Naive thymus-derived CD4-positive, alpha-beta T cell (primary cell): ENCODE measurements around the gene PUSL1. TPM values are rescaled to one million over a fixed set of nuclear protein-coding genes. Genes with fewer than 3 reads are reported as not detected.

ENCODE experiments used
- ATAC-seq: fragments of 150-1000 bp; cut with Tn5 transposase; 2 replicates; pipeline ENCODE4 v1.10.0; 2021; ENCODE audit warnings: mild to moderate bottlenecking, moderate library complexity
- CTCF ChIA-PET: fragments of 350-600 bp; sonication (Branson Sonifier 250); formaldehyde crosslinking; loops from one replicate; lab custom pipeline; 2021; ENCODE audit warnings: antibody characterized with exemption; lab: Charles Lee
- POLR2A ChIA-PET: fragments of 350-600 bp; sonication (Branson Sonifier 250); formaldehyde crosslinking; loops from one replicate; lab custom pipeline; 2021; ENCODE audit warnings: antibody characterized with exemption, inconsistent platforms; lab: Charles Lee
- DNase-seq, 9 donors: peaks; one replicate each; pipeline versions ENCODE4 v3.0.0 to v3.0.0-alpha.2; 2020 to 2022; ENCODE audit warnings: mixed read lengths in 1 of 9
- H3K27ac ChIP-seq: one replicate; pipeline ENCODE4 v1.7.0; 2013; ENCODE audit warnings: mild to moderate bottlenecking, low read depth, low read length, moderate library complexity
- H3K27me3 ChIP-seq, 2 donors: one replicate each; pipeline ENCODE4 v1.7.0; 2013; ENCODE audit warnings: low read length in 2 of 2, mild to moderate bottlenecking in 2 of 2, moderate library complexity in 2 of 2; ENCODE audit not compliant: control insufficient read depth in 2 of 2, insufficient read depth in 2 of 2
- H3K36me3 ChIP-seq, 3 experiments: 1 replicate in 2 of 3; 2 replicates in 1 of 3; pipeline ENCODE4 v1.7.0; 2013; ENCODE audit warnings: low read length in 3 of 3, mild to moderate bottlenecking in 3 of 3, moderate library complexity in 1 of 3; ENCODE audit not compliant: insufficient read depth in 3 of 3, control insufficient read depth in 2 of 3
- H3K4me1 ChIP-seq, 2 donors: one replicate each; pipeline ENCODE4 v1.7.0; 2013; ENCODE audit warnings: low read length in 2 of 2, mild to moderate bottlenecking in 2 of 2, moderate library complexity in 1 of 2; ENCODE audit not compliant: control insufficient read depth in 2 of 2, insufficient read depth in 2 of 2
- H3K4me3 ChIP-seq: 2 replicates; pipeline ENCODE4 v1.7.0; 2013; ENCODE audit warnings: mild to moderate bottlenecking, low read length
- H3K9me3 ChIP-seq, 3 experiments: 1 replicate in 2 of 3; 2 replicates in 1 of 3; pipeline ENCODE4 v1.7.0; 2013; ENCODE audit warnings: low read length in 3 of 3; ENCODE audit not compliant: control insufficient read depth in 2 of 3
- H3K27ac Mint-ChIP-seq, 9 donors: one replicate each; pipeline ENCODE4 v1.8.0; 2020 to 2022; ENCODE audit warnings: mixed read lengths in 9 of 9, mild to moderate bottlenecking in 8 of 9, moderate library complexity in 5 of 9, inconsistent platforms in 2 of 9
- H3K27me3 Mint-ChIP-seq, 5 donors: one replicate each; pipeline ENCODE4 v1.8.0; 2021 to 2022; ENCODE audit warnings: mixed read lengths in 5 of 5, mild to moderate bottlenecking in 1 of 5
- H3K36me3 Mint-ChIP-seq, 5 donors: one replicate each; pipeline ENCODE4 v1.8.0; 2020 to 2022; ENCODE audit warnings: mixed read lengths in 5 of 5, mild to moderate bottlenecking in 3 of 5, inconsistent platforms in 1 of 5
- H3K4me1 Mint-ChIP-seq, 7 donors: one replicate each; pipeline ENCODE4 v1.8.0; 2020 to 2022; ENCODE audit warnings: mixed read lengths in 7 of 7, mild to moderate bottlenecking in 3 of 7, inconsistent platforms in 1 of 7
- H3K4me3 Mint-ChIP-seq, 10 donors: one replicate each; pipeline ENCODE4 v1.8.0; 2020 to 2022; ENCODE audit warnings: mild to moderate bottlenecking in 10 of 10, mixed read lengths in 10 of 10, moderate library complexity in 6 of 10, inconsistent platforms in 2 of 10
- H3K9me3 Mint-ChIP-seq, 11 donors: one replicate each; pipeline ENCODE4 v1.8.0; 2020 to 2022; ENCODE audit warnings: mixed read lengths in 11 of 11, mild to moderate bottlenecking in 4 of 11, inconsistent platforms in 1 of 11, moderate library complexity in 1 of 11
- intact Hi-C, 2 donors: fragments of 100-400 bp; cut with micrococcal nuclease; formaldehyde crosslinking; loops; one replicate each; pipeline ENCODE4 v1.15.1; 2023
- polyA plus RNA-seq, 2 donors: library from polyadenylated mRNA; unstranded; fragments of 300-500 nt; fragmentation: Illumina TruSeq; gene quantifications; one replicate each; pipeline ENCODE4 v1.2.3, GENCODE V29; 2021
- total RNA-seq, 6 experiments: library from RNA in 5 of 6; stranded (reverse) in 5 of 6; gene quantifications; 1 replicate in 5 of 6; 2 replicates in 1 of 6; pipeline ENCODE4 v1.2.3 and lab custom pipeline; 2021 to 2026

PUSL1 gene, protein sequence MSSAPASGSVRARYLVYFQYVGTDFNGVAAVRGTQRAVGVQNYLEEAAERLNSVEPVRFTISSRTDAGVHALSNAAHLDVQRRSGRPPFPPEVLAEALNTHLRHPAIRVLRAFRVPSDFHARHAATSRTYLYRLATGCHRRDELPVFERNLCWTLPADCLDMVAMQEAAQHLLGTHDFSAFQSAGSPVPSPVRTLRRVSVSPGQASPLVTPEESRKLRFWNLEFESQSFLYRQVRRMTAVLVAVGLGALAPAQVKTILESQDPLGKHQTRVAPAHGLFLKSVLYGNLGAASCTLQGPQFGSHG
- total RNA-seq (10 to 100 TPM; 17.7 to 25.4 (median 19.4) TPM), polyA plus RNA-seq (10 to 100 TPM; 16.2 to 26.1 TPM), total RNA-seq (lab: John Stamatoyannopoulos, UW) (20.1 reads per million, percentile 50 among the genes with 10 or more reads in this experiment)

DNA sequence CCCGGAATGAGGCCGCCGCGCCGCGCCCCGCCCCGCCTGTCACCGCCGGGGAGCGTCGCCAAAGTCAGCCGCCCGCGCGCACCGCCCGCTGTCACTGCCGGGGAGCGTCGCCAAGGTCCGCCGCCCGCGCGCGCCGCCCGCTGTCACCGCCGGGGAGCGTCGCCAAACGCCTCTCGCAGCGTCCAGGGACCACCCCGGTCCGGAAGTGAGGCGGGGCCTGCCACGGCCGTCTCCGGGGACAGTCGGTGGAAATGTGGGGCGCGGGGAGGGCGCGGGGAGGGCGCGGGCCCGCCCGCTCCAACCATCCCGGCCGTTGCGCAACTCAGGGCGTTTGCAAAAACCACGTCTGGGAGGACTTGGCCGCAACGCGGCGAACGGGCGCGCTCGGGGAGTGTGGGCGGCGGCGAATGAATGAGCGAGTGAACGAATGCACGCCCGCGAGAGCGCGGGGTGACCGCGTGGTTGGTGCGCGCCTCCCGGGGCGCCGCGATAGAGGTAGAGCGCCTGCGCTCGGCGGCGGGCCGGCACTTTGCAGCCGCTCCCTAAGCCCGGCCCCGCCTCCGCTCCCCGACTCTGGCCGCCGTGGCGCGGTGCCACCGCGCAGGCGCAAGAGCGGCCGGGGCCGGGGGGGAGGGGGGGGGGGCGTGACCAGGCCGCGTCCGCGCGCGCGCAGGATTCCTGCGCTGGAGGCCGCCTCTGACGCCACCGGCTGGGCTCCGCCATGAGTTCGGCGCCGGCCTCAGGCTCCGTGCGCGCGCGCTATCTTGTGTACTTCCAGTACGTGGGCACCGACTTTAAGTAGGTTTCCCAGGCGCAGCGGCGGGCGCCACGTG, at the start of gene PUSL1, which contains the start of gene ACAP3:
Gene PUSL1 (plus strand): TSS at position 675 of the 833 bp plus-strand sequence. CDS start 47 bp downstream, at position 722.
Gene ACAP3 (minus strand): TSS at position 8 of the 833 bp plus-strand sequence. CDS start 115 bp downstream, outside the sequence.
- CTCF ChIA-PET, result no interaction called here
- H3K36me3 ChIP-seq, result peaks cover 0 to 29% (median 0%) of the 10 kb centered on the region in 3 experiments
- peaks cover 11 to 24% (median 17%) of the 10 kb centered on the region in 7 donors for H3K4me1 Mint-ChIP-seq

DNA sequence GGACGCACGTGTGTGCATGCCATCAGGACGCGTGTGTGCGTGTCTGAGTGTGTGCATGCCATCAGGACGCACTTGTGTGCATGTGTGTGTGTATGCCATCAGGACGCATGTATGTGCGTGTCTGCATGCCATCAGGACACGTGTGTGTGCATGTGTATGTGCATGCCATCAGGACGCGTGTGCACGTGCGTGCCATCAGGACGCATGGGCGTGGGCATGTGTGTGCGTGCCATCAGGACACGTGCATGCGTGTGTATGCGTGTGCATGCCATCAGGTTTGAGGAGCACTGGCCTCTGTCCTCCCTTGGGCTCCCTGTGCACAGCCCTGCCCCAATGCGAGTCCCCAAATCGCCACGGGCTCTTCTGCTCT, 49.3 kb upstream of the PUSL1 start:
- DNase-seq (no peak), ATAC-seq (no peak)
- H3K27ac Mint-ChIP-seq, result peak overlapping the region in 1 of 9 donors; percentile 12
- Histone ChIP-seq H3K4me3 (no peak overlapping the region), H3K36me3 (peaks cover 0 to 70% (median 10%) of the 10 kb centered on the region in 3 experiments), H3K9me3 (no peaks in the 10 kb centered on the region), H3K4me1 (no peaks in the 10 kb centered on the region), H3K27me3 (no peaks in the 10 kb centered on the region), H3K27ac (no peak overlapping the region)
- H3K9me3 Mint-ChIP-seq, result no peaks in the 10 kb centered on the region
- no peak overlapping the region for H3K4me3 Mint-ChIP-seq
- peaks cover 0 to 28% (median 5%) of the 10 kb centered on the region in 5 donors for H3K36me3 Mint-ChIP-seq
- no peaks in the 10 kb centered on the region for H3K27me3 Mint-ChIP-seq
- POLR2A ChIA-PET, result no interaction called here
- CTCF ChIA-PET, result no interaction called here
- H3K4me1 Mint-ChIP-seq, result peaks cover 15 to 22% (median 18%) of the 10 kb centered on the region in 7 donors
- intact Hi-C loops, result no loop called here

More for the DNA sequence above, at the start of gene PUSL1, which contains the start of gene ACAP3:
- peaks cover 0 to 2% (median 0%) of the 10 kb centered on the region in 11 donors for H3K9me3 Mint-ChIP-seq
- H3K4me1 ChIP-seq, result peaks cover 31 to 34% of the 10 kb centered on the region in 2 donors
- intact Hi-C loops, result loop anchor here (1.0 to 10.0 kb wide), 15 partner anchors 16 to 601 kb away; partner anchors contain the start of genes AURKAIP1 (in 2 of the 2), B3GALT6 (in 2 of the 2), C1orf159 (in 2 of the 2) and CPTP (in 2 of the 2)
- DNase-seq, result peak; percentile 88 to 94 (median 91)
- H3K27me3 ChIP-seq, result no peaks in the 10 kb centered on the region
- peak within 1 kb of the TSS; percentile 90 for H3K27ac ChIP-seq
- H3K27me3 Mint-ChIP-seq, result no peaks in the 10 kb centered on the region
- H3K36me3 Mint-ChIP-seq, result peaks cover 0 to 6% (median 0%) of the 10 kb centered on the region in 5 donors
- peak within 1 kb of the TSS; percentile 82 to 94 (median 88) for H3K4me3 Mint-ChIP-seq
- peak within 1 kb of the TSS; percentile 83 for H3K4me3 ChIP-seq
- H3K9me3 ChIP-seq, result no peaks in the 10 kb centered on the region
- POLR2A ChIA-PET, result interaction anchor here (0.7 to 1.5 kb wide), 3 partner anchors 17 to 150 kb away, joined by 3 to 4 read pairs (median 3); partner anchors contain the start of gene CCNL2
- peak; percentile 87 for ATAC-seq
- peak within 1 kb of the TSS; percentile 47 to 94 (median 89) for H3K27ac Mint-ChIP-seq

DNA sequence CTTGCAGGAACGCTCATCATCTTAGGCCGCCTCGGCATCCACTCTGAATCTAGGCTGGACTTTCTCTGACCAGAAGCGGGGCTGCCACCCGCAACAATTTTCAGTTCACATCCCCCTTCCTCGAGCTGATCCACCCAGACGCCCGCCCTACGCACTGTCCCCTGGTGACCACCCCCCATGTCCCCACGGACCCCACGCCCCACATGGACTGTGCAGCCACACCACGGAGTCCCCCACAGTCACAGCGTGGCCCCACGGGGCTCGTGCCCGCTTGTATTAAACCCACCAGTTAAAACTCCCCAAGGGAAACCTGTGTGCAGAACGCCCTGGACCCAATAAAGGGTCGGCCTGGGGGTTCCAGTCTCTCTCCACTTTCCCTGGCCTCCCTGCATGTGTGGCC, 48.9 kb upstream of the PUSL1 start:
- intact Hi-C loops, result no loop called here
- peaks cover 0 to 68% (median 10%) of the 10 kb centered on the region in 3 experiments for H3K36me3 ChIP-seq

DNA sequence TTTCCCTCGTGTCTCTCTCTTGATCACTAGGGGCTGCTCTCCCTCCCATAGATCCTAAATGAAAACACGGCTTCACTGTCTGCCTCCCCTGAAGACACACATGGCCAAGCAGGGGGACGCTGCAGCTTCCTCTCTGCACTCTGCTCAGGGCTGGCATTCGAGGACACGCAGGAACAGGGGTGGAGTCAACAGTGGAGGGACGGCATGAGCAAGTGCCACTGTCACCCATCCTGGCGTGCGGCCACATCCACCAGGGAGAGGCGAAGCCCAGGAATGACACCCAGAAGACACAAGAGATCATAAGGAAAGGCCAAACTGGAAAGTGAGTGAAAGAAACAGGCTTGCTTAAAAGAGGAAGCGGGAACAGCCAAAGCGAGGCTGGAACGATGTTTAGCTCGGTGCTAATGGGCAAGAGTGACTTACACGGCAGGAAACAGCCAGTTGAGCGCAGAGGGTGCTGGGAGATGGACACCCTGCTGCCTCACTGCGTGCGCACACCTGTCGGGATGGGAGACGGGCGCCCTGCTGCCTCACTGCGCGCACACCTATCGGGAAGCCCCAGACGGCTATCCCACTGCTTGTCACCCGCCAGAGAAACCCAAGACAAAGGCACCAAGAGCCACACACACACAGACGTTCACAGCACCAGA, 48.3 kb upstream of the PUSL1 start:
- no peaks in the 10 kb centered on the region for H3K9me3 ChIP-seq
- POLR2A ChIA-PET, result interaction anchor here (0.9 kb wide), 1 partner anchor 10 kb away, joined by 3 read pairs; no protein-coding TSS in a partner anchor
- no peaks in the 10 kb centered on the region for H3K27me3 Mint-ChIP-seq
- H3K27me3 ChIP-seq, result no peaks in the 10 kb centered on the region
- peak; percentile 48 for ATAC-seq
- intact Hi-C loops, result no loop called here
- peaks cover 0 to 28% (median 5%) of the 10 kb centered on the region in 5 donors for H3K36me3 Mint-ChIP-seq
- peak overlapping the region in 7 of 9 donors; percentile 14 to 91 (median 47) for H3K27ac Mint-ChIP-seq
- CTCF ChIA-PET, result no interaction called here
- peaks cover 15 to 22% (median 18%) of the 10 kb centered on the region in 7 donors for H3K4me1 Mint-ChIP-seq
- no peaks in the 10 kb centered on the region for H3K4me1 ChIP-seq
- peaks cover 0 to 67% (median 10%) of the 10 kb centered on the region in 3 experiments for H3K36me3 ChIP-seq
- H3K4me3 Mint-ChIP-seq, result peak overlapping the region in 2 of 10 donors; percentile 69 to 84
- peak overlapping the region; percentile 7 for H3K27ac ChIP-seq
- no peak overlapping the region for H3K4me3 ChIP-seq
- H3K9me3 Mint-ChIP-seq, result no peaks in the 10 kb centered on the region
- no peak for DNase-seq

More for the DNA sequence above, 48.9 kb upstream of the PUSL1 start:
- Mint-ChIP-seq H3K36me3 (peaks cover 0 to 28% (median 5%) of the 10 kb centered on the region in 5 donors), H3K27ac (peak overlapping the region in 5 of 9 donors; percentile 14 to 91 (median 47)), H3K9me3 (no peaks in the 10 kb centered on the region), H3K4me1 (peaks cover 15 to 22% (median 18%) of the 10 kb centered on the region in 7 donors), H3K27me3 (no peaks in the 10 kb centered on the region), H3K4me3 (no peak overlapping the region)
- no peaks in the 10 kb centered on the region for H3K27me3 ChIP-seq
- H3K4me3 ChIP-seq, result no peak overlapping the region
- ATAC-seq (no peak), DNase-seq (no peak)
- H3K4me1 ChIP-seq, result no peaks in the 10 kb centered on the region
- no peak overlapping the region for H3K27ac ChIP-seq
- ChIA-PET CTCF (no interaction called here), POLR2A (no interaction called here)
- H3K9me3 ChIP-seq, result no peaks in the 10 kb centered on the region

DNA sequence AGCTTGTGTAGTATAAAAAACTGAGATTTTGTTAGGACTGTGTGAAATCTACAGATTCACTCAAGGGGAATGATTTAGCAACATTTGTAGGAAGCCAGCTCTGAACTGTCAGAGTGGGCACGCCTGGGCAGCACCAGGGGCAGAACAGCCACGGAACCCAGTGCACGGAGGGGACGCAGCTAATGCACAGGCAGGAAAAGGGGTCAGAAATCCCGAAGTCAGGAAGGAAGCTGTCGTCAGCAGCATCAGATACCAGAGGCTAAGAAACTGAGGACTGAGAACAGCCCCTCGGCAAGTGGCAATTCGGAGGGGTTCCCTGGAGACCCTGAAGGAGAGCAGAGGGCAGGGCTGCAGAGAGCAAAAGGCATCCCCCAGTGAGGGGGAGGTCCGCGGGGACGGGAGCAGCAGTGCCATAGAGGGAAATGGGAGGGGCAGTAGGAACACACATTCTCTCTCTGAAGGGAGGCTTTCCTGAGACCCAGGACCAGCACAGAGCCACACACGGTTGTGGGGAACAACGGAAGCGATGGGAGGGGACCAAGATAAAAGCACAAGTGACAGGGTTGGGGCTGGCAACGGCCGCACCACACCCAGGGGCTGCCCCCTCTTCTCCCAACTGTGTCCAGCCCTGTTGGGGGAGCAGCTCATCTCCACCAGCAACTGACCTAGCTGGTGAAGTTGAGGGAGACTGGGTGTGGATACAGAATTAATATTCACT, 47.4 kb upstream of the PUSL1 start:
- H3K27me3 Mint-ChIP-seq, result no peaks in the 10 kb centered on the region
- DNase-seq (no peak), ATAC-seq (peak; percentile 50)
- H3K4me1 ChIP-seq, result no peaks in the 10 kb centered on the region
- peaks cover 16 to 22% (median 18%) of the 10 kb centered on the region in 7 donors for H3K4me1 Mint-ChIP-seq
- peak overlapping the region; percentile 7 for H3K27ac ChIP-seq
- H3K36me3 ChIP-seq, result peaks cover 0 to 67% (median 10%) of the 10 kb centered on the region in 3 experiments
- no peak overlapping the region for H3K4me3 ChIP-seq
- POLR2A ChIA-PET, result interaction anchor here (0.9 kb wide), 1 partner anchor 11 kb away, joined by 3 read pairs; no protein-coding TSS in a partner anchor
- H3K27ac Mint-ChIP-seq, result peak overlapping the region in 8 of 9 donors; percentile 5 to 91 (median 64)
- H3K9me3 ChIP-seq, result no peaks in the 10 kb centered on the region
- H3K9me3 Mint-ChIP-seq, result peaks cover 0 to 2% (median 0%) of the 10 kb centered on the region in 11 donors
- H3K36me3 Mint-ChIP-seq, result peaks cover 0 to 28% (median 5%) of the 10 kb centered on the region in 5 donors
- no peaks in the 10 kb centered on the region for H3K27me3 ChIP-seq
- H3K4me3 Mint-ChIP-seq, result peak overlapping the region in 9 of 10 donors; percentile 32 to 84 (median 58)
- intact Hi-C loops, result no loop called here
- CTCF ChIA-PET, result interaction anchor here (1.3 to 2.1 kb wide), 2 partner anchors 13 to 139 kb away, joined by 3 to 6 read pairs; partner anchors contain the start of gene UBE2J2
